Esophagus muscularis mucosa (tissue), 3 donors: ENCODE results near the gene SMPX.

Source experiments
- POLR2AphosphoS5 ChIP-seq, 2 donors: sonication (generic); formaldehyde crosslinking; IDR thresholded peaks; one replicate each; pipeline ENCODE4 v1.6.1; 2017; ENCODE audit warnings: antibody characterized with exemption in 2 of 2
- TF ChIP-seq, protein P1 (sequence below), 3 experiments: fragments of 200-600 bp in 2 of 3; fragments of 450-650 bp in 1 of 3; sonication (generic) in 2 of 3; IDR thresholded peaks; one replicate each; pipeline ENCODE4 v1.5.1; 2017 to 2019; ENCODE audit warnings: antibody characterized with exemption in 3 of 3, mild to moderate bottlenecking in 2 of 3, moderate library complexity in 1 of 3

GRCh38 chrX:21728276-21728968, 29.5 kb downstream of the SMPX start:
- no peak for TF ChIP-seq POLR2AphosphoS5 (IDR thresholded peaks at IDR 0.05)
- TF ChIP-seq, protein P1, sequence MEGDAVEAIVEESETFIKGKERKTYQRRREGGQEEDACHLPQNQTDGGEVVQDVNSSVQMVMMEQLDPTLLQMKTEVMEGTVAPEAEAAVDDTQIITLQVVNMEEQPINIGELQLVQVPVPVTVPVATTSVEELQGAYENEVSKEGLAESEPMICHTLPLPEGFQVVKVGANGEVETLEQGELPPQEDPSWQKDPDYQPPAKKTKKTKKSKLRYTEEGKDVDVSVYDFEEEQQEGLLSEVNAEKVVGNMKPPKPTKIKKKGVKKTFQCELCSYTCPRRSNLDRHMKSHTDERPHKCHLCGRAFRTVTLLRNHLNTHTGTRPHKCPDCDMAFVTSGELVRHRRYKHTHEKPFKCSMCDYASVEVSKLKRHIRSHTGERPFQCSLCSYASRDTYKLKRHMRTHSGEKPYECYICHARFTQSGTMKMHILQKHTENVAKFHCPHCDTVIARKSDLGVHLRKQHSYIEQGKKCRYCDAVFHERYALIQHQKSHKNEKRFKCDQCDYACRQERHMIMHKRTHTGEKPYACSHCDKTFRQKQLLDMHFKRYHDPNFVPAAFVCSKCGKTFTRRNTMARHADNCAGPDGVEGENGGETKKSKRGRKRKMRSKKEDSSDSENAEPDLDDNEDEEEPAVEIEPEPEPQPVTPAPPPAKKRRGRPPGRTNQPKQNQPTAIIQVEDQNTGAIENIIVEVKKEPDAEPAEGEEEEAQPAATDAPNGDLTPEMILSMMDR (IDR thresholded peaks at IDR 0.05), result no peak
